ENCODE measurements around the gene DHRS12.

DNA sequence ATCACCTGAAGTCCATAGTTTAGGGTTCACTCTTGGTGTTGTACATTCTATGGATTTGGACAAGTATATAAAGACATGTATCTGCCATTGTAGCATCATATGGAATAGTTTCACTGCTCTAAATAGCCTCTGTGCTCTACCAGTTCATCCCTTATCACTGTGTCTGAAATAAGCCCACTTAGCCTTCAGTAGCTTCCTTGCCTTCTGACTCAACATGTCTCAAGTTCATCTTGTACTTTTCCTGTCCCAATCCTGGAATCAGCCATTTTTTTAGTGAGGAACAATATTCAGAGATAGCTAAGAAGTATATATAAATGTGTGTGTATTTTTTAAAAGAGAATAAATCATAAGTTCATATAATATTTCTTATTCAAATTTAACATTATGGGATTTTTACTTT is 79.2 kb downstream of the DHRS12 start:
- TF ChIP-seq CTCF (IDR thresholded peaks at IDR 0.05): no peak
- TF ChIP-seq POLR2A (IDR thresholded peaks at IDR 0.05): no peak

Measured in right lobe of liver (tissue), 4 donors.